ENCODE data around the gene COL23A1. TPM values are rescaled to one million over a fixed set of nuclear protein-coding genes. Genes with fewer than 3 reads are reported as not detected.

The COL23A1 gene
- total RNA-seq, 1 donor from 2014 or later: 0.40 TPM

DNA sequence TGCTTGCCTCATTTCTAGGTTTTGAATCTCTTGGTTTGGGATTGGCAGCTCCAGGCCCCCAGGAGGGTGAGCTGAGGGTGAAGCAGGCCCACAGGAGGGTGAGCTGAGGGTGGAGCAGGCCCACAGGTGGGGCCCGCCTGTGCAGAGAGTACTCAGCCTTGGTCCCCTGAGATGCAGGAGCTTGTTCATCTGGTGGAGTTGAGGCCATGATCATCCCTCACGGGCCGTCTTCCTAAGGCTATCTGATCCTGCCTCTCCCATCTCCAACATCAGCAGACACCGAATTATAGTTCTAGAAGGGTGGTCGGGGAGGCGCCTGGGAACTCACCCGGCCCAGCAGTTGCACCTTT is 225.9 kb downstream of the COL23A1 start:
- no peak for DNase-seq (ENCODE audit: low read depth)

GRCh38 chr5:178363501-178364325 is 226.5 kb downstream of the COL23A1 start:
- DNase-seq (ENCODE audit: low read depth): no peak

DNA sequence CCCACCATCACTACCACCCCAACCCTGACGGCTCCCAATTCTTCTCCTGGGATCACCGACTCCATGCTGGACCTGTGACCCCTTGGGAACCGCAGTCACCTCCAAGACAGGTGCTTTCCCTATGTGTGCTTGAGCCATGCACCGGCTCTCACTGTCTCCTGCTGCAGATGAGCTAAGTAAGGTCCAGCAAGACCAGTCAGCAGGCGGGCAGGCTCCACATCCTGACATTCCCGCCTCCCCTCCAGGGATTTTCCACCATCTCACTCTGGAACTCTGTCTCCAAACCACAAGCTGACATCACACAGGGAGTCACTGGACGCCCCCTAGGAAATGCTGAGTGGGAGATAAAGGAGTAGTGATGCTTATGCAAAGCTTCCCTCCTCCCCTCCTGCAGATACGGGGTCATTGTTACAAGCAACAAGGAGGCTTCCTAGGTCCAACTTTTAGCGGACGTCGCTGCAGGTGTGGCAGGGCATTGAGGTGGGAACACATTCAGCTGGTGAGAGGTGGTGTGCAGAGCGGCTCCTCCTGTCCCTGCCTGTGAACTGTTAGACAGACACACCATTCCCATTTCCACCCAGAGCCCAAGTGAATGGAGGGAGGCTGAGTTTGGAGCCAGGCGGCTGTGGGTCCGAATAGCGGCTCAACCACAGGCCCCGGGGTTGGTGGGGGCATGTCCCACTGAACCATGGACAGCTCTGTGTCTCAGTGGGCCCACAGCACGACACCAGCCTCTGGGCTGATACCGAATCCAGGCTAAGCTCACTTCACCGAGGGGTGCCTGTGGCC is 228.3 kb downstream of the COL23A1 start:
- no peak for DNase-seq (ENCODE audit: low read depth)

DNA sequence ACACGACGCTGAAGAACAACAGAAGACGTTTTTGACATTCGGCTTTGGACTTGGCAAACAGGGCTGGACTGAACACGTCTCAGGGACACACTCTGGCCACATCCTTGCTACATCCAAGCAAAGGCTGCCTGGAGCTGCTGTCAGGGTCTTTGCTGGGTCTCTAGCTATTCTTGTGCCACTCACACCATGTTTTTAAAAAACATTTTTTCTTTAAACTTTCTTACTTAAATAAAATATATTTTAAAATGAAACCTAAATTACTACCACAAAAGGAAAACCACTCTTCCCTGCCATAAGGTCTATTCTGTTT is 229.3 kb downstream of the COL23A1 start:
- DNase-seq (ENCODE audit: low read depth): no peak

DNA sequence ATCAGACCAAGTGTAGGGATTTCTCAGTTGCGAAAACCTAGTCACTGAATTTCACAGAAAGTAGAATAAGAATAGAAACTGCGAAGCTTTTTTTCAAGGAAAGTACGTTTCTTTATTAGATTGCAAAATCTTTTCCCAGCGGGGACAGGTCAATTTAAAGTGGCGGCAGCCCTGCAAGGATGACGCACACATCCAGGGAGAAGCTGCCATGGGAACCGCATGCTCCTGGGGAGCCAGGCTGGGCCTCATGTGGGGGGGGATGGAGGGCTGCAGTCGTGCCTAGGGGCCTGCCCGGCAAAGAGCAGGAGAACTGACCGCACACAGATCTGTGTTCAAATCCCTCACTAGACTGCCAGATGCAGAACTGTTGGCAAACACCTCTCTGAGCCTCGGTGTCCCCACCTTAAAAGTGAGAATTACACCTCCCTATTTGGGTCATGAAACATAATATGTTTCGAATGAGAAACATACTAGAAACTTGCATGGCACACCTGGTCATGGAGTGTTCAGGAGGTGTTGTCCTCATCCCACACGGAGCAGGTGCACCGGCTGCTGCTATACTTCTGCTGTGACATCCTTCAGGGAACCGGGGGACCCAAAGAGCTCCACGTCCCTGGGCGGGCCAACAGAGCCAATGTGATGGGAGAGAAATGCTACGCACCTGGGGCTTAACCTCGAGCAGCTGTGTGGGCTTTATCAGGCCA is 229.8 kb downstream of the COL23A1 start:
- no peak for DNase-seq (ENCODE audit: low read depth)

GRCh38 chr5:178359738-178360137 is 230.5 kb downstream of the COL23A1 start:
- no peak for DNase-seq (ENCODE audit: low read depth)

- no peak for DNase-seq (ENCODE audit: low read depth)
Observed at GRCh38 chr5:178357678-178358077, 232.5 kb downstream of the COL23A1 start.

DNA sequence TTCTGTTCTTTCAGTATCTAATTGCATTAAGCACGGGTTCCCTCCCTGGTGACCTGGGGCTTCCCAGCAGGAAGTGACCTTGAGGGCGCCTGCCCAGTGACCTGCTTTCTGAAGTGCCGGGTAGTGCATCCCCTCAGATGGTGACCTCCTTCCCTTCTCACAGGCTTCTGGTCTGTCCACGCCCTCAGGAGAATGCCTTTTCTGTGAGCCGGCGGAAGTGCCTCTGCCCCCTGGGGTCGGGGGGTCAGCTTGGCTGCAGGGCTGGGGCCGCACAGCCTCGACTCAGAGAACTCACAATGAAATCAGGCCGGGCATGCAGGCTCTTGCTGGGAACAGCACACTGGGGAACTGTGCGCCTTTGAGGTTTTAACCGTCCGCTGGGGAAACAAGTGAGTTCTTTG is 233.1 kb downstream of the COL23A1 start:
- no peak for DNase-seq (ENCODE audit: low read depth)

DNA sequence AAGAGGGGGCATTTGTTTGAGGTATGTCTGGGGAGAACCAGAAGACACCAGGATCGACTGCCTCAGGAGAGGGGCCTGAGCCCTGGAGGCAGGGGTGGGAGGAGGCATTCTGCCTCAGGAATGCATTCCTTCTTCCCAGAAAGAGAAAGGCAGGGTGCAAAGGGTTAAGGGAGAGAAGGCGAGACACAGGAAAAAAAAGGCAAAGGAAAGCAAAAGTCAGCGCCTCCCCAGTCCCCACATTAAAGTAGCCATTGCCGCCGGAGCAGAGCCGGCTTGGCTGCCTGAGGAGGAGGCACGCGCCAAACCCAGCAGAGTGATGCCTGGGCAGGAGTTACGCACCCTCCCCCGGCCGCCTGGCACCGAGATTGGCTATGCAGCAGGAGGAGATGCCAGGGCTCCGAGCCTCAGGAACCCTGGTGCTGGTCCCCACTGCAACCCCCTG is 233.7 kb downstream of the COL23A1 start:
- DNase-seq (ENCODE audit: low read depth): no peak

- DNase-seq (ENCODE audit: low read depth): no peak
Observed at GRCh38 chr5:178355671-178356070, 234.5 kb downstream of the COL23A1 start.

- no peak for DNase-seq (ENCODE audit: low read depth)
Observed at GRCh38 chr5:178353461-178353860, 236.7 kb downstream of the COL23A1 start.

DNA sequence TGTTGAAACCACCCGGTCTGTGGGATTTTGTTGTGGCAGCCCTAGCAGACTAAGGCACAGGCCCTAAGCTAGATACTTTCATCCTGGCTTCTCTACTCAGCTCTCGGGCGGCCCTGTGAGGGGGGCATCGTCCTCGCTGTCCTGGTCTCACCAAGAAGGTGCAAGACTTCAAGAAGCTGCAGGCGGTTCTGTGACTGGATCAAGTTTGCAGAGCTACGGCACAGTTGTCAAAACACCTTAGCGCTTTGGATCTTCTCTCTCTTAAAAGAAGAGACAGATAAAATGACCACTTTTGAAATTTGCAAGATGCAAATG is 238.2 kb downstream of the COL23A1 start:
- no peak for DNase-seq (ENCODE audit: low read depth)

- no peak for DNase-seq (ENCODE audit: low read depth)
Observed at GRCh38 chr5:178351221-178352034, 238.8 kb downstream of the COL23A1 start.

GRCh38 chr5:178350361-178351220 is 239.6 kb downstream of the COL23A1 start:
- no peak for DNase-seq (ENCODE audit: low read depth)

GRCh38 chr5:178349625-178350353 is 240.4 kb downstream of the COL23A1 start:
- DNase-seq (ENCODE audit: low read depth): no peak

DNA sequence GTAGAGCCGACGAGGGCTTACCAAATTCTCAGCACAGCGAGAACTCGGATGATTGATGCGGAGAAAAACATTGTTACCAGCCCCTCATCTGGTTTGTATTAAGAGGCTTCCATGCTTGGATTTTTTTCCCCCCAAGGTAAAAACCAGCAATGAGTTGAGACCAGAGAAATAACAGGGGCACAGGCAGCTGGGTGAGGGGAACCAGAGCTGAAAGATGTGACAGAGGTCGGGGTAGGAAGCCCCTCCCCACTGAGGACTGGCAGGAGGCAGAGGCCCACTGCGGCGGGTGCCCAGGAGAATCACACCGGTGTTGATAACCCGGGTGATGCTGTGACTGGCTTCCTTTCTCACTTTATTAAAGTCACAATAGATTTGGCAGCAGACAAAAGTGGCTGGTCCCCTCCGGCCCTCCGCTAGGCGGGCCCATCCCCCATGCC is 241.1 kb downstream of the COL23A1 start:
- DNase-seq (ENCODE audit: low read depth): no peak

DNA sequence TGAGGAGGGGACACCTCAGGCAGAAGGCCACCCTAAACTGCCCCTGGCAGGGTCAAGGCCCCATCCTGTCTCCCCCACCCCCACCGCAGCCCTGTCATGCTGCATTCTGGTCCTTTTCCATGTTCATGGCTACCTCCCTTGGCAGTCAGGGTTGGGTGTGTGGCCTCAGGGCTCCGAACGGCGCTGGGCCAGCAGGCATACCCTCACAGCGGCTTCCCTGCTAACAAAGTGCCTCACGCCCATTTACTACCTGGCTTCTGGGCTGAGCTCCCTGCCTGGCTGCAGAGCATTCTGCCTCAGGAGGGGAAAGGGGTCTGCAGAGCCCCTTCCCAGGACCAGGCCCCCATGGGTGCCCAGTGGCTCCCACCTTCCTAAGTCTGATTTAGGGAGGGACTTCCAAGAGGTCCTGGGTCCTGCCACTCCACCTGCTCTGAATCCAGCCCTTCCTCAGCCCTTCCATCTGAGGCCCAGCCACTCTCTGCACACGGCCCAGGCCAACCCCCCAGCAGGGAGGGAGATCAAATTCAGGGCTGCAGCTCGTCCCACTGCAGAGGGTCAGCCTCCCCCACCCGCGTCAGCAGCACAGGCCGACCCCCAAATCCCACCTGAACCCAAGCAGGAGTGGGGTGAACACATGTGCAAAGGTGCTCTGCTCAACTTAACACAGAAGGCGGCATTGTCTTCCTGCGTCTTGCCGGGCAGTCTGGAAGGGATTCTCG is 241.7 kb downstream of the COL23A1 start:
- no peak for DNase-seq (ENCODE audit: low read depth)

GRCh38 chr5:178347956-178348355 is 242.2 kb downstream of the COL23A1 start:
- no peak for DNase-seq (ENCODE audit: low read depth)

DNA sequence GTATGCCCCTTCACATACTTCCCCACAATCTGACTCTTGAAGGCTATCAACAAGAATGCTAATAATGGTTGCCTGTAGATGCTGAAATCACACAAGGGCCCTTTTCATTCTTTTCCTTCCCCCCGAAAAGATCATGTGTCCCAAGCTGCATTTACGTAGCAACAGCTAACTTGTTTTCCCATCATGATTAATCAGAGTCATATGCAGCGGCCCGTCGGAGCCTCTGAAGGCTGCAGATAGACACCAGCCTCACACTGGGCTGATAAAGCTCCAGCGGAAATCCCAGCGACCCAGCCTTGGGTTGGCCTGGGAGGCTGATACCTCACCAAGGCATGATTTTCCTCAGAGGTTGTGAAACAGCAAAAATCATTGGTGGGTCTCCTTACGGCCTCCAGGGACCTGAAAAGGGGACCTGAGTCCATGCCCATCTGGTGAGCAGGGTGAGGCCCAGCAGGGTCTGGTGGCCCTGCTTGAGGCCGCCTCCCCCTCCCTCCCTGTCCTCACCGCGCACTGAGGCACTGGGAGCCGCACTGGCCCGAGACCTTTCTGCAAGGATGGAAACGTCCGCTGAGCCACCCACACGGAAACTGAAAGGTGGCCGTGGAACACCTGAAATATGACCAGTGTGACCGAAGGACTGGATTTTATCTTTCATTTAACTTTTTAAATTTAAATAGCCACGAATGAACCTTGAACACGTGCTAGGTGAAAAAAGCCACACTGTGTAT is 243.4 kb downstream of the COL23A1 start:
- no peak for DNase-seq (ENCODE audit: low read depth)

Data from renal cortical epithelial cell (primary cell).